Stimulated activated CD4-positive, alpha-beta T cell treated with anti-CD3 and anti-CD28 coated beads, Interleukin-4, amount 100 ng/mL, for 24 hours (primary cell): ENCODE data around the gene DHRS1.

Source experiments
- DNase-seq: peaks from one replicate; pipeline ENCODE4 v3.0.0-alpha.2; 2020

The DHRS1 gene

GRCh38 chr14:24280797-24281460, 18.7 kb downstream of the DHRS1 start:
- DNase-seq: no peak

- peak; percentile 65 for DNase-seq
These were observed 20.0 kb downstream of the DHRS1 start for GRCh38 chr14:24279301-24280186.

GRCh38 chr14:24278424-24278823, 21.2 kb downstream of the DHRS1 start:
- DNase-seq: no peak

- peak; percentile 12 for DNase-seq
These were observed 21.8 kb downstream of the DHRS1 start for GRCh38 chr14:24277606-24278321.

GRCh38 chr14:24277071-24277470, 22.5 kb downstream of the DHRS1 start:
- no peak for DNase-seq

- peak; percentile 70 for DNase-seq
These were observed 25.5 kb downstream of the DHRS1 start for GRCh38 chr14:24274101-24274543.

- DNase-seq: no peak
These were observed 26.1 kb downstream of the DHRS1 start for GRCh38 chr14:24273422-24273998.

GRCh38 chr14:24272467-24272866, 27.1 kb downstream of the DHRS1 start:
- DNase-seq: no peak

GRCh38 chr14:24271834-24272263, 27.7 kb downstream of the DHRS1 start:
- no peak for DNase-seq

GRCh38 chr14:24271134-24271833, 28.3 kb downstream of the DHRS1 start, which contains the start of gene RABGGTA:
Gene RABGGTA (minus strand): TSS chr14:24271597. CDS start chr14:24271115, 482 bp downstream.
- DNase-seq: peak; percentile 89

GRCh38 chr14:24270537-24271133, 28.9 kb downstream of the DHRS1 start:
- no peak for DNase-seq

GRCh38 chr14:24269910-24270536, 29.6 kb downstream of the DHRS1 start:
- DNase-seq: no peak

GRCh38 chr14:24269368-24269767, 30.2 kb downstream of the DHRS1 start:
- DNase-seq: no peak

- DNase-seq: no peak
These were observed 31.4 kb downstream of the DHRS1 start for GRCh38 chr14:24268225-24268624.

- no peak for DNase-seq
These were observed 32.1 kb downstream of the DHRS1 start for GRCh38 chr14:24267516-24267915.

- no peak for DNase-seq
These were observed 33.0 kb downstream of the DHRS1 start for GRCh38 chr14:24266344-24267244.

GRCh38 chr14:24264298-24264697, 35.3 kb downstream of the DHRS1 start:
- no peak for DNase-seq

GRCh38 chr14:24263848-24264247, 35.7 kb downstream of the DHRS1 start:
- DNase-seq: no peak

GRCh38 chr14:24262821-24263733, 36.5 kb downstream of the DHRS1 start, which contains the start of gene TGM1:
Gene TGM1 (minus strand): TSS chr14:24263177. CDS start chr14:24262352, 825 bp downstream.
- no peak for DNase-seq
